Measurements from ENCODE around the gene FBXO42. TPM values are rescaled to one million over a fixed set of nuclear protein-coding genes. Genes with fewer than 3 reads are reported as not detected.
A peak's percentile ranks its signal among the peaks of the same experiment; 100 is the strongest.

FBXO42 gene
- total and polyA plus RNA-seq, 9 of the 15 experiments (the other 6 are each of a cell fraction or from before 2014, with no cell fraction given): 7.2 to 24.8 (median 17.4) TPM

- TF ChIP-seq ZNF717 (CRISPR knock-in tag; IDR thresholded peaks at IDR 0.05) (no peak), HLTF (IDR thresholded peaks at IDR 0.05) (no peak), HNRNPLL (IDR thresholded peaks at IDR 0.05; ENCODE audit: low read depth, low read length, poor library complexity, severe bottlenecking) (no peak), ZNF3 (CRISPR knock-in tag; IDR thresholded peaks at IDR 0.05) (no peak), ZNF79 (CRISPR knock-in tag; IDR thresholded peaks at IDR 0.05; ENCODE audit: low read depth) (no peak), MNT (conservative IDR thresholded peaks at IDR 0.05) (no peak), TOE1 (IDR thresholded peaks at IDR 0.05; ENCODE audit: borderline replicate concordance) (no peak), TOE1 (CRISPR knock-in tag; IDR thresholded peaks at IDR 0.05; ENCODE audit: borderline replicate concordance, low read depth) (no peak), ARHGAP35 (IDR thresholded peaks at IDR 0.05; ENCODE audit: partially characterized antibody) (no peak), PHF20 (IDR thresholded peaks at IDR 0.05; ENCODE audit: partially characterized antibody) (no peak), TBP (optimal IDR thresholded peaks at IDR 0.05; ENCODE audit: low read depth, low read length) (peak; percentile 70)
Observed at GRCh38 chr1:16367968-16368890, 15.9 kb upstream of the FBXO42 start (continued).

All from K562 (cell line).